Central memory CD4-positive, alpha-beta T cell (primary cell): Measurements from ENCODE around the gene ANKRD50.

Source experiments
- DNase-seq: peaks from one replicate; pipeline ENCODE4 v3.0.0; 2022

The ANKRD50 gene

GRCh38 chr4:124708517-124709300 is 3.8 kb downstream of the ANKRD50 start:
- no peak for DNase-seq

GRCh38 chr4:124705393-124705792 is 7.1 kb downstream of the ANKRD50 start:
- DNase-seq = no peak

- no peak for DNase-seq
Observed at GRCh38 chr4:124703154-124703553, 9.4 kb downstream of the ANKRD50 start.

GRCh38 chr4:124697441-124697840 is 15.1 kb downstream of the ANKRD50 start:
- DNase-seq = no peak

- no peak for DNase-seq
Observed at GRCh38 chr4:124696182-124696581, 16.4 kb downstream of the ANKRD50 start.

- no peak for DNase-seq
Observed at GRCh38 chr4:124694946-124695598, 17.5 kb downstream of the ANKRD50 start.

GRCh38 chr4:124694306-124694705 is 18.2 kb downstream of the ANKRD50 start:
- DNase-seq = no peak

GRCh38 chr4:124691801-124692200 is 20.7 kb downstream of the ANKRD50 start:
- no peak for DNase-seq

- no peak for DNase-seq
Observed at GRCh38 chr4:124686279-124686678, 26.3 kb downstream of the ANKRD50 start.

- no peak for DNase-seq
Observed at GRCh38 chr4:124685851-124686250, 26.7 kb downstream of the ANKRD50 start.

- DNase-seq = no peak
Observed at GRCh38 chr4:124684301-124684700, 28.2 kb downstream of the ANKRD50 start.

- DNase-seq = no peak
Observed at GRCh38 chr4:124682384-124682783, 30.1 kb downstream of the ANKRD50 start.

GRCh38 chr4:124666496-124666895 is 46.0 kb downstream of the ANKRD50 start:
- DNase-seq = no peak

- DNase-seq = no peak
Observed at GRCh38 chr4:124658795-124659194, 53.7 kb downstream of the ANKRD50 start.

GRCh38 chr4:124650614-124651013 is 61.9 kb downstream of the ANKRD50 start:
- DNase-seq = no peak

GRCh38 chr4:124647599-124647998 is 64.9 kb downstream of the ANKRD50 start:
- no peak for DNase-seq

GRCh38 chr4:124644621-124645020 is 67.9 kb downstream of the ANKRD50 start:
- DNase-seq = no peak

- no peak for DNase-seq
Observed at GRCh38 chr4:124642846-124643245, 69.7 kb downstream of the ANKRD50 start.

- no peak for DNase-seq
Observed at GRCh38 chr4:124641715-124642381, 70.7 kb downstream of the ANKRD50 start.

GRCh38 chr4:124640022-124640730 is 72.4 kb downstream of the ANKRD50 start:
- no peak for DNase-seq

GRCh38 chr4:124637321-124637720 is 75.2 kb downstream of the ANKRD50 start:
- no peak for DNase-seq

GRCh38 chr4:124636788-124637187 is 75.7 kb downstream of the ANKRD50 start:
- no peak for DNase-seq

- no peak for DNase-seq
Observed at GRCh38 chr4:124635331-124635730, 77.2 kb downstream of the ANKRD50 start.
